DND-41 (cell line): ENCODE data around the gene LHX5.

Source experiments
- ATAC-seq: fragments of 200-7000 bp; cut with Tn5 transposase; 3 replicates; pipeline ENCODE4 v1.9.1; 2021; ENCODE audit warnings: low read depth; ENCODE audit not compliant: insufficient read depth
- DNase-seq: peaks from one replicate; pipeline ENCODE4 v3.0.0-alpha.2; 2020
- H2AFZ ChIP-seq: 2 replicates; pipeline ENCODE4 v1.6.0; 2012; ENCODE audit warnings: low read depth, low read length
- H3K27ac ChIP-seq: 2 replicates; pipeline ENCODE4 v1.5.1; 2012; ENCODE audit warnings: low read length, inconsistent platforms
- H3K27me3 ChIP-seq: fragments of 200-600 bp; sonication (generic); 2 replicates; pipeline ENCODE4 v1.6.0; 2012; ENCODE audit warnings: low read length, mild to moderate bottlenecking, inconsistent platforms; ENCODE audit not compliant: insufficient read depth, poor library complexity
- H3K36me3 ChIP-seq: 2 replicates; pipeline ENCODE4 v1.5.1; 2012; ENCODE audit warnings: low read length, inconsistent platforms; ENCODE audit not compliant: insufficient read depth
- H3K4me1 ChIP-seq: 2 replicates; pipeline ENCODE4 v1.5.1; 2012; ENCODE audit warnings: mild to moderate bottlenecking, low read length; ENCODE audit not compliant: insufficient read depth
- H3K4me2 ChIP-seq: 2 replicates; pipeline ENCODE4 v1.6.0; 2012; ENCODE audit warnings: mild to moderate bottlenecking, moderate library complexity, low read length, inconsistent platforms; ENCODE audit not compliant: insufficient read depth
- H3K4me3 ChIP-seq, 2 experiments: fragments of 200-600 bp in 1 of 2; shearing (Covaris generic) in 1 of 2; 2 replicates each; pipeline ENCODE4 v1.5.1; 2012 to 2016; ENCODE audit warnings: inconsistent platforms in 2 of 2, low read length in 2 of 2, mild to moderate bottlenecking in 2 of 2, low read depth in 1 of 2, moderate library complexity in 1 of 2
- H3K79me2 ChIP-seq: 2 replicates; pipeline ENCODE4 v1.6.0; 2012; ENCODE audit warnings: low read length, inconsistent platforms; ENCODE audit not compliant: insufficient read depth
- H3K9ac ChIP-seq: 2 replicates; pipeline ENCODE4 v1.6.0; 2012; ENCODE audit warnings: low read depth, mild to moderate bottlenecking, inconsistent platforms, low read length, moderate library complexity
- H3K9me3 ChIP-seq: 2 replicates; pipeline ENCODE4 v1.5.1; 2012; ENCODE audit warnings: low read length, moderate library complexity, mild to moderate bottlenecking, inconsistent platforms; ENCODE audit not compliant: insufficient read depth, severe bottlenecking
- H4K20me1 ChIP-seq: 2 replicates; pipeline ENCODE4 v1.6.0; 2012; ENCODE audit warnings: low read length; ENCODE audit not compliant: insufficient read depth
- CTCF ChIP-seq: IDR thresholded peaks from 2 replicates; pipeline ENCODE4 v1.5.1; 2012; ENCODE audit warnings: borderline replicate concordance, low read length, moderate library complexity, mild to moderate bottlenecking; ENCODE audit not compliant: poor library complexity, severe bottlenecking; ENCODE audit errors: extremely low read depth
- EZH2 ChIP-seq: IDR thresholded peaks from 3 replicates; pipeline ENCODE4 v1.6.1; 2012; ENCODE audit warnings: borderline replicate concordance, low read depth, mild to moderate bottlenecking, moderate library complexity, low read length, inconsistent platforms; ENCODE audit not compliant: severe bottlenecking

The LHX5 gene

GRCh38 chr12:113424915-113425823 lies 46.5 kb downstream of the LHX5 start:
- H3K79me2 ChIP-seq: no peaks in the 10 kb centered on the region
- no peak overlapping the region for H3K9ac ChIP-seq
- TF ChIP-seq CTCF (peak; percentile 87), EZH2 (no peak)
- peak; percentile 68 for DNase-seq
- H3K4me3 ChIP-seq: no peak overlapping the region
- H4K20me1 ChIP-seq: no peaks in the 10 kb centered on the region
- no peaks in the 10 kb centered on the region for H3K27me3 ChIP-seq
- no peak overlapping the region for H3K27ac ChIP-seq
- peak; percentile 63 for ATAC-seq
- H2AFZ ChIP-seq: no peak overlapping the region
- 0 out of 2 replicates have a peak, but pooled peaks cover 3% of the 10 kb centered on the region for H3K4me1 ChIP-seq
- no peaks in the 10 kb centered on the region for H3K36me3 ChIP-seq
- no peaks in the 10 kb centered on the region for H3K9me3 ChIP-seq
- no peak overlapping the region for H3K4me2 ChIP-seq

- Histone ChIP-seq H3K9ac (no peak overlapping the region), H4K20me1 (no peaks in the 10 kb centered on the region), H3K27me3 (no peaks in the 10 kb centered on the region), H3K79me2 (no peaks in the 10 kb centered on the region), H3K9me3 (no peaks in the 10 kb centered on the region), H2AFZ (no peak overlapping the region), H3K27ac (no peak overlapping the region), H3K4me2 (no peak overlapping the region), H3K4me1 (0 out of 2 replicates have a peak, but pooled peaks cover 3% of the 10 kb centered on the region), H3K36me3 (no peaks in the 10 kb centered on the region), H3K4me3 (no peak overlapping the region)
- DNase-seq (no peak), ATAC-seq (no peak)
- TF ChIP-seq CTCF: no peak
- TF ChIP-seq EZH2: no peak
Observed at GRCh38 chr12:113424456-113424855, 47.2 kb downstream of the LHX5 start.

- peak overlapping the region; percentile 28; the same call in 1 of the 2 replicates for H3K9ac ChIP-seq
- no peaks in the 10 kb centered on the region for H4K20me1 ChIP-seq
- DNase-seq (no peak), ATAC-seq (no peak)
- no peaks in the 10 kb centered on the region for H3K9me3 ChIP-seq
- no peak for TF ChIP-seq CTCF
- TF ChIP-seq EZH2: no peak
- peak overlapping the region; percentile 24; the same call in 1 of the 2 replicates for H3K4me2 ChIP-seq
- H2AFZ ChIP-seq: no peak overlapping the region
- H3K4me1 ChIP-seq: 0 out of 2 replicates have a peak, but pooled peaks cover 3% of the 10 kb centered on the region
- H3K27ac ChIP-seq: no peak overlapping the region
- no peaks in the 10 kb centered on the region for H3K79me2 ChIP-seq
- H3K27me3 ChIP-seq: no peaks in the 10 kb centered on the region
- no peaks in the 10 kb centered on the region for H3K36me3 ChIP-seq
- peak overlapping the region in 1 of 2 experiments; percentile 45; a peak in 2 of 4 replicates for H3K4me3 ChIP-seq
Observed at GRCh38 chr12:113422886-113423669, 48.6 kb downstream of the LHX5 start.
